Heart left ventricle (tissue), 13 donors: Measurements from ENCODE around the gene TASP1.

ENCODE experiments used
- POLR2A ChIP-seq, 2 donors: fragments of 450-650 bp; IDR thresholded peaks; one replicate each; pipeline ENCODE4 v1.6.1; 2017; ENCODE audit warnings: antibody characterized with exemption in 2 of 2, mild to moderate bottlenecking in 2 of 2, moderate library complexity in 2 of 2
- TF ChIP-seq, protein P1 (sequence below), 12 donors: fragments of 200-600 bp; sonication (generic) in 4 of 12; IDR thresholded peaks; one replicate each; pipeline versions ENCODE4 v1.5.0 to v1.8.0; 2018 to 2022; ENCODE audit warnings: antibody characterized with exemption in 12 of 12, mild to moderate bottlenecking in 5 of 12
- donor health status: ischemic (EF 13 %, LVEDD 7.1; RV severe dilation, severe dysfunction).
- donor health status: DM: no; HTN: yes; CAD: no.
- donor health status: DM: no; HTN: no; CAD: no.
- donor health status: ischemic (EF 25% LVEDD 6.9; RV normal size, moderate dysfunction).
- donor health status: ischemic (EF 25% LVEDD 5.7; RV mildly dilated, moderate dysfunction).
- donor health status: ischemic (EF 35%, LVEDD 5.7; RV mildly dilated, moderate dysfunction).
- donor health status: nonischemic (EF 11% LVEDD 7.7; RV severe dilation, severe dysfunction).
- donor health status: DM: yes; HTN: yes; CAD: no.
- donor health status: PGD.
- donor health status: ischemic (EF 29% LVEDD 5.4; RV normal size, mild dysfunction).
- donor health status: nonischemic (EF 23%, LVEDD 6.1; RV moderate dilation, normal function).

DNA sequence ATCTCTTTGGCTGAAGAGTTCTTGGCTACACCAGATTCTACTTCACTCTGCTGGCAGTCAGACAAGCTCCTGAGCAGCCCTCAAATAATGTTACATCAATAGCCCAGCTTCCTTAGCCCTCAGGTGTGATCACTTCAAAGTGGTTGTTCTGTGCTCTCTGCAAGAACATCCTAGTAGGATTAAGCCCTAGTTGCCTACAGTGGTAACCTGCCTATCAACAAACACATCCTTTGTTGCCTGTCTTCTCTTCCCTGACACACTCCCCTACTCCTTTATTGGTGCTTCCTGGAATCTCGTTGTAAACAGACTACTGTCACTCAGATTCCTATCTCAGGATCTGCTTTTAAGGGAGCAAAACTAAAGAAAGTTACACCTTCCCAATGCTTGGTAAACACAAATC, 45.1 kb upstream of the TASP1 start:
- TF ChIP-seq, protein P1, sequence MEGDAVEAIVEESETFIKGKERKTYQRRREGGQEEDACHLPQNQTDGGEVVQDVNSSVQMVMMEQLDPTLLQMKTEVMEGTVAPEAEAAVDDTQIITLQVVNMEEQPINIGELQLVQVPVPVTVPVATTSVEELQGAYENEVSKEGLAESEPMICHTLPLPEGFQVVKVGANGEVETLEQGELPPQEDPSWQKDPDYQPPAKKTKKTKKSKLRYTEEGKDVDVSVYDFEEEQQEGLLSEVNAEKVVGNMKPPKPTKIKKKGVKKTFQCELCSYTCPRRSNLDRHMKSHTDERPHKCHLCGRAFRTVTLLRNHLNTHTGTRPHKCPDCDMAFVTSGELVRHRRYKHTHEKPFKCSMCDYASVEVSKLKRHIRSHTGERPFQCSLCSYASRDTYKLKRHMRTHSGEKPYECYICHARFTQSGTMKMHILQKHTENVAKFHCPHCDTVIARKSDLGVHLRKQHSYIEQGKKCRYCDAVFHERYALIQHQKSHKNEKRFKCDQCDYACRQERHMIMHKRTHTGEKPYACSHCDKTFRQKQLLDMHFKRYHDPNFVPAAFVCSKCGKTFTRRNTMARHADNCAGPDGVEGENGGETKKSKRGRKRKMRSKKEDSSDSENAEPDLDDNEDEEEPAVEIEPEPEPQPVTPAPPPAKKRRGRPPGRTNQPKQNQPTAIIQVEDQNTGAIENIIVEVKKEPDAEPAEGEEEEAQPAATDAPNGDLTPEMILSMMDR (IDR thresholded peaks at IDR 0.05): no peak
- TF ChIP-seq POLR2A (IDR thresholded peaks at IDR 0.05): no peak
